Inflammatory macrophage (primary cell): ENCODE results near the gene POLR1E.
"Not testable (repeated sequence)": the region's sequence is repeated elsewhere in the genome, so short reads cannot be mapped to it uniquely, and the experiment has no call there.

Experiments used
- DNase-seq, 2 donors: peaks; one replicate each; pipeline ENCODE4 v3.0.0-alpha.2; 2020 to 2022

Gene POLR1E

GRCh38 chr9:37504605-37505004, 18.9 kb downstream of the POLR1E start:
- DNase-seq: no peak

DNA sequence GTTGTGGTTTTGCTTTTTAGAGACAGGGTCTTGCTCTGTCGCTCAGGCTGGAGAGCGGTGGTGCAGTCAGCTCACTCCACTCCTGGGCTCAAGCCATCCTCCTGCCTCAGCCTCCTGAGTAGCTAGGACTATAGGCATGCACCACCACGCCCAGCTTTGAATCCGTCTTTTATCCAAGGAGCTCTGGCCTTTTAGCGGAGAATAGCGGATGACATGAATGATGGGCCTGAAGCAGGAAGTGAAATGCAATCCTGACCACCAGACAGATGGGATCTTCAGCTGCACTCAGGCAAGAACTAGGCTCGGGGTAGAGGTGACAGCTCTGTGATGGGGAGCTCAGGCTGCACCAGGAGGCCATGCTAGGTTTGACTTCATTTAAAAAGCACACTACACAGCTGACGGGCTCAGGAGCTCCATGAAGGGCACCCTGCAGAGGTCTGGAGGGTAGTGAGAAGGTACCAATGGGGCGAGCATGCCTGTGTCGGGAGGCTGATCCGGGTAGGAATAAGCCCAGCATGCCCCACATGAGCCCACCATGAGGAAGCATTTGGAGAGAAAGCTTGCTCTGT, 21.9 kb downstream of the POLR1E start:
- no peak for DNase-seq

- DNase-seq: peak; percentile 4 to 11
These were observed 22.5 kb downstream of the POLR1E start for GRCh38 chr9:37508135-37508833.

- no peak for DNase-seq
These were observed 23.1 kb downstream of the POLR1E start for GRCh38 chr9:37508834-37509206.

GRCh38 chr9:37509536-37509935, 23.8 kb downstream of the POLR1E start:
- DNase-seq: no peak

DNA sequence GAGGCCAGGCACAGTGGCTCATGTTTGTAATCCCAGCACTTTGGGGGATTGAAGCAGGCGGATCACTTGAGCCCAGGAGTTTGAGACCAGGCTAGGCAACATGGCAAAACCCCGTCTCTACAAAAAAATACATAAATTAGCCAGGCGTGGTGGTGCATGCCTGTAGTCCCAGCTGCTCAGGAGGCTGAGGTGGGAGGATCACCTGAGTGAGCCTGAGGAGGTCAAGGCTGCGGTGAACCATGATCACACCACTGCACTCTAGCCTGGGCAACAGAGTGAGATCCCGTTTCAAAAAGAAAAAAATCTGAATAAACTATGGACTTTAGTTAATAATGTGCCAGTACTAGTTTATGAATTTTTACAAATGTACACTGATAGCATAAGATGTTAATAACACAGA, 24.3 kb downstream of the POLR1E start:
- DNase-seq: not testable (repeated sequence)

DNA sequence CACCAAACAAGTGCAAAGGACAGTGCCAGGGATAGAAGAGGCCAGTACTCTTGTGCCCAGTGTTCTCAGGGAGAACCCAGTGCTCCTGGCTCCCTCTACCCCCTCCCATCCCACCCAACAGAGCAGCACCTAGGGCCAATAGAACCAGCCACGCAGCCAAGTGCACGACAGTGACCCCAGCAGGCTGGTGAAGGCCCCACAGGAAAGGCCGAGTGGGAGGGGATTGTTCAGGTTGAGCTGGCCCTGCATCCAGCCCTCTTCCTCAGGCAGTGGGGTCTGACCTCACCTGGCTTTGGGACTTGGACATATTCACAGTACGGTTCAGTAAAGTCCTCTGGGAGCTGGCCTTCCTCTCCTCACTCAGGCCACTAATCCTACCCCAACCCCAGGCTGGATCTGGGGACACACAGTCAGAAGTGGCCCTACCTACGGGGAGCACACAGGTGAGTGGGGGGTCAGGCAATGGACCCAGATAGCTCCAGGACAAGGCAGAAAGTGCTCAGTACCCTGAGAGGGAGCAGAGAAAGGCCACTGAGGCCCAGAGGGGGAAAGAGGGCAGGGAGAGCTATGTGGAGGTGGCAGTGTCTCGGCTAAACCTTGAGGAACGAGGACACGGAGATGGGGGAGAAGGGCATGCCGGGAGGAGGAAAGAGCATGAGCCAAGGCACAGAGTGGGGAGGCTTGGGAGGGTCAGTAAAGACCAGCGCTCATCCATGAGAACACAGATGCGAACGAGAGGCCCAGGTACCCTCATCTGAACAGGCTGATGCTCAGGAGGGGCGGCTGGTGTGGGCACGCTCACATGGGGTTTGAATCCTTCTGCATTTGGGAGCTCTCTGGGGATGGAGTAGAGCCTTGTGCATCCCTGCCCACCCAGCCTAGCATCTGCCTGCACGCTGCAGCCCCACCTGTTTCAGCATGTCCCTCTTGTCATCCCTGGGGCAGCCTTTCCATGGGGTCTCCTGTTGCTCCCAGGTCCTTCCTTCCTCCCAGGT, 25.6 kb downstream of the POLR1E start:
- DNase-seq: no peak

DNA sequence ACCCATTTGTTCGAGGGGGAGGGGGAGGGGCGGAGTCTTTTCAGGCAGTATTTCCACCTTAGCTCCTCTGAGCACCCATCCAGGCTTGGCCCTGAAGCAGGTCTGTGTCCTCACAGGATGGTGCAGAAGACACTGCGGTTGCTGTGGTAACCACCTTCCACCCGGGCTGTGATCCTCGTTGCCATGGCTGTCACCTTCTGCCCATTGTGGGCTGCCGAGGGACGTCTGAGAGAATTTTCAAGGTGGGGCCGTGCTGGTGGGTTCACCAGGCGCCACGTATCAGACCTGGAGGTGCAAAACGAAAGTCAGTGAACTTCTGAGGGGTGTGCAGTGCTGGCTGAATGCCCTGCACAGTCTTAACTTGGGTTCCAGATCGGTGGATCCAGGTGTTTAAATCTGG, 26.7 kb downstream of the POLR1E start:
- DNase-seq: no peak

GRCh38 chr9:37514415-37514814, 28.7 kb downstream of the POLR1E start:
- not testable (repeated sequence) for DNase-seq

DNA sequence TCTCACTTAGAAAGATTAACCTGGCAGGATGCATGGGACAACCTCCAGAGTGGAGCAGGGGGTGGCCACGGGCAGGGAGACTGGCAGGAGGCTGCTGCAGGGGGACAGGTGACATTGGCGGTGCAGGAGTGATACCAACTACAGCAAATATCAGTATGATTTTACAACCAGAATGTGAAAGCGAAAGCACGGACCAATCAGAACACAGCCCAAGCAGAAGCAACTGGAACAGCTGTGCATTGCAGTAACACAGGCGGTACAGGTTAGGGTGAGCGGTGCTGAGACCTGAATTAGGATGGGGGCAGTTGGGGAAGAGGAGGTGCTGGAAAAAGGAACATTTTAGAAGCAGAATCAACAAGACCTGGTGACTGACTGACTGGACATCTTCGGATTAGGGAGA, 29.3 kb downstream of the POLR1E start:
- DNase-seq: no peak

- no peak for DNase-seq
These were observed 30.0 kb downstream of the POLR1E start for GRCh38 chr9:37515620-37516258.

GRCh38 chr9:37517923-37518322, 32.2 kb downstream of the POLR1E start:
- no peak for DNase-seq

DNA sequence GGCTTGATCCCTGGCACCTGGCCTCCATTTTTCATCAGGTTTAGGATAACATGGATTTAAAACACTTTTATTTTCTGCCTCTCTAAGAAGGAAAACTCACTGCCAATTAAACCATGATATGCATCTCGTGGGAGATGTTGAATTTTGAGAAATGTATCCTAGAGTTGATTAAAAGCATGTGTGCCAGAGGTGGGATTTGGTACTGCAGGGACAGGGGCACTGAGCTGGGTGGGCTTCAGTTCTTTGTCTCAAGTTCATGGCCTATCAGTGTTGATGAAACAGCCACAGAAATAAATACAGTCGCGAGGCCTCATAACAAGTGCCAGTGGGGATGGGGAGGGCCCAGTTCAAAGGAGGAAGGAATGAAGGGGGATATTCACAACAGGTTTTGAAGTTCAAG, 34.9 kb downstream of the POLR1E start:
- DNase-seq: no peak

GRCh38 chr9:37521111-37521510, 35.4 kb downstream of the POLR1E start:
- no peak for DNase-seq

DNA sequence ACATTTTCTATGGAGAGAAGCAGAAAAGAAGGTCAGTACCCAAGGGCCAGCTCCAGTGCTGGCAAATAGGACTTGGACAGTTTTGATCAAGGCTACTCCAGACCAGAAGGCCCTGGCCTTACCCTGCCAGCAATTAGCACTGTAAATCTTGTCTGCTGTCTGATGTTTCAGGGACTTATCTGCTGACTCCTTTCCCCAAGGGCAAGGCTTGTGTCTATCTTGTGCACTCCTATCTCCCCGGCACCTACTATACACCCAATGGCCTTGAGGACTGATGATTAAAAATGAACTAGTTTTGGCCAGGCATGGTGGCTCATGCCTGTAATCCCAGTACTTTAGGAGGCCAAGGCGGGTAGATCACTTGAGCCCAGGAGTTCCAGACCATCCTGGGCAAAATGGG, 37.2 kb downstream of the POLR1E start:
- no peak for DNase-seq

DNA sequence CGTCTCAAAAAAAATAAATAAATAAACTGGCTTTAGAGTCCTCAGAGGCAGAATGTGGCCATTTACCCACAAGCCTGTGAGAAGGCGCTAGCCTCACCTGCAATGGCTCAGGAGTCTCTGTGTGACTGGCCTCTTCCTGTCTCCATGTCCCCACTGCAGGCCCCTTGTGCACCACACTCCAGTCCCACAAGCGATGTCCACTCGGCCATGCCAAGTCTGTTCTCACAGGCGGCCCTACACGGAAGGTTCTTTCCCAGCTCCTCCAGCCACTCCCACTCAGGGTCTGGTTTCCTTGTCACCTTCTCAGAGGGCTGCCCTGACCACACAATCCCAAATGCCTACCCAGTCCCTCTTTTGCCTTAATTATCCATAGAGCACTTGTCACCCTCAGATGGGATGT, 38.2 kb downstream of the POLR1E start:
- no peak for DNase-seq

DNA sequence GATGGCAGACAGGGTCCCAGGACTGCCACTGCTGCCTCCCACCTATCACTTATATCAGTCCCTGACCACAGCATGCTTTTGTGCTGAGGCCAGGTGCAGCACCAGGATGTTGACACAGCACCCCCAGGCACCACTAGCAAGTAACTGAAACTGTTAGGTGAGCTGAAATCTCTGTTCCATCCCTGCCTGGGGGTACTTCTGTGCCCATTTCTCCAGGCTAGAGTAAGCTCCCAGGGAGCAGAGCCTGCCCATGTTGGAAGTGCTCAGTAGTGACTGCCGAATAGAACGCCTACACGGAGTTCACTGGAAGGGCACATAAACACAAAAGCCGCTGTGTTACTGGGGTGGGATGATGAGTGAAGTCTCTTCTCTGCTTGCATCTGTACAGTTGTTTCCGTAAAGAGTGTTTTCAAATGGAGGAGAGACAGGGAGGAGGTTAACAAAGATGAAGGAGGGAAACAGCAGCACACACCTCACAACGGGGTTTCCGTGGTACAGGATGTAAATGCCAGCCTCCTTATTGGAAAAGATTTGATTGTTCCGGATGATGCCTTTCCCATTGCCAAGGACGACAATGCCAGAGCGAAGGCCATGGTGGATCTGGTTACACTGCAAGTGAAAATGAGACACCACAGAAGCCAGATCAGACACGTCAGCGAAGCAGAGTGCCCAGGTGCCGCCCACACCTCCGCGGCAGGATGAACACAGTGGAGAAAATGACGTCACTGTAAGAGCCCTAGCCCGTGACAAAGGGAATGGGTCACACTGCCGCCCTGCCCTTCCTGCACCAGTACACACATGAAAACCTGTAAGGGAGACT, 43.1 kb downstream of the POLR1E start:
- DNase-seq: no peak

DNA sequence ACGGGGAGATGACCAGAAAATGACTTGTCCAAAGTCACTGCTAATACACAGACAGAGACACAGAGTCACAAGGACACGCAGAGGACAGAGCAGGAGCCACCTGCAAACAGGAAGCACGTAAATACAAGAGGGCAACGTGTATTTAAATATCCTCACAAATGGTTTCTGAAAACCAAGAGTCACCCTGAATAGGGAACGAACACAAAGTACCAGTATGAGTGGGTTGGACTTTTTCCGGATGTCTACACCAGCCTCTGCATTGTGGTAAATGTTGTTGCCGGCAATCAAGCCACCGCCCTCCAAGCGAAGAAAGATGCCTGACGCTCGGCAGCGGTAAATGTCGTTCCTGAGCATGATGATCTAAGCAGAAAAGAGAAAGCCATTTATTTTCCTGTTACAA, 46.0 kb downstream of the POLR1E start:
- peak; percentile 68 to 71 for DNase-seq

GRCh38 chr9:37534412-37534811, 48.7 kb downstream of the POLR1E start:
- DNase-seq: no peak

- no peak for DNase-seq
These were observed 49.2 kb downstream of the POLR1E start for GRCh38 chr9:37534901-37535300.

- DNase-seq: no peak
These were observed 52.4 kb downstream of the POLR1E start for GRCh38 chr9:37538099-37538498.

- no peak for DNase-seq
These were observed 53.9 kb downstream of the POLR1E start for GRCh38 chr9:37539634-37540033.
